HG02610 (cell line): ENCODE measurements around the gene HEATR9.
"Not testable (repeated sequence)": the region's sequence is repeated elsewhere in the genome, so short reads cannot be mapped to it uniquely, and the experiment has no call there.

Experiments used
- ATAC-seq: cut with Tn5 transposase; IDR thresholded peaks from one replicate; pipeline ENCODE4 v1.9.1; 2021; ENCODE audit warnings: mild to moderate bottlenecking, moderate library complexity; ENCODE audit not compliant: unreplicated experiment

HEATR9 gene

DNA sequence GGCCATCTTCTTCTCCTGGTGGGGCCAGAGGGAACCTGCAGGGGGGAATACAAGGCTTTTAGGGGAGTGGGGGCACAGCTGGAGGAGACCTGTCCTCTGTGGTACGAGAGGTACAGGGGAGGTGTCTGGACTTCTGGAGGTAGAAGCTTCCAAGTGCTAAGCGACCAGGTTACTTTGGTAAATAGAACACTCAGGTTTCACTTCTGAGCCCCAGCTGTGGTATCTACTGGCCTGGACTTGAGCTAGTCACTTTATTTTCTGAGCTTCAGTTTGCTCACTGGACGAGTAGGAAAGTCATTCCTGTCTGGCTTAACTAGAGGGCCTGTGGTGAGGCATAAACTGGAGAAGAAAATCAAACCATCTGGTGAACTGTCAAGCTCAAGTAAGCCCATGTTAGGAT lies at the start of gene HEATR9:
TSS of gene HEATR9 (minus strand) at position 155 of the 400 bp plus-strand sequence. CDS start at position 6, 149 bp downstream.
- no peak for ATAC-seq

DNA sequence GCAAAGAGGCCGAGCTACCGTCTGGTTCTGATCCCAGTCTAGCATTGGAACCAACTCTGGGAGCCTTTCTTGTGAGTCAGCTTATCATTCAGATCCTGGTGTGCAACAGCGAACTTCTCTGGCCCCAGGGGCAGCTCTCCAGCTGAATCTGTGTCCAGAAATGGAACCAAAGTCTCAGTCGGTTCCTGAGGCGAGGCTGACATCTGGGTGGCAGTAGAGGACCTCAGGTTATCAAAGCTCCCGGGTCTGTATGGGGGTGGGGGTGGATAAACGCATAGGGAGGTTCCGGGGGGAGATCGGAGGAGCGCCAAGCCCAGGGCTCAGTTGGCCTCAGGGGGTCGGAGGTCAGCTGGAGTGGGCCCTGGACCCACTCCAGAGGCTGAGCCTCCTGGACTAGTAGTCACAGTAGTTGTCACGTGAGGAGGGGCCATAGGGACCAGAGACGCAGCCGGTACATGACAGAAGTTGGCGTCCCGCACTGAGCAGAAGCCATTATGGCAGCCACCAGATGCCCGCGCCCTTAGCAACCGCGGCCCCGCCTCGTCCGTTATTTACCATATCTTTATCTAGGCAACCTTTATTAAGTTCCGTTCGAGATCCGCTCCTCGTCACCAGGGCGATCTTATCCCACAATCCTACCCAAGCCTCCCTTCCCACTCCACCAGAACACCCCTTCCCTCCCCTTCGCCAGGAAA lies 49.0 kb upstream of the HEATR9 start:
- no peak for ATAC-seq

DNA sequence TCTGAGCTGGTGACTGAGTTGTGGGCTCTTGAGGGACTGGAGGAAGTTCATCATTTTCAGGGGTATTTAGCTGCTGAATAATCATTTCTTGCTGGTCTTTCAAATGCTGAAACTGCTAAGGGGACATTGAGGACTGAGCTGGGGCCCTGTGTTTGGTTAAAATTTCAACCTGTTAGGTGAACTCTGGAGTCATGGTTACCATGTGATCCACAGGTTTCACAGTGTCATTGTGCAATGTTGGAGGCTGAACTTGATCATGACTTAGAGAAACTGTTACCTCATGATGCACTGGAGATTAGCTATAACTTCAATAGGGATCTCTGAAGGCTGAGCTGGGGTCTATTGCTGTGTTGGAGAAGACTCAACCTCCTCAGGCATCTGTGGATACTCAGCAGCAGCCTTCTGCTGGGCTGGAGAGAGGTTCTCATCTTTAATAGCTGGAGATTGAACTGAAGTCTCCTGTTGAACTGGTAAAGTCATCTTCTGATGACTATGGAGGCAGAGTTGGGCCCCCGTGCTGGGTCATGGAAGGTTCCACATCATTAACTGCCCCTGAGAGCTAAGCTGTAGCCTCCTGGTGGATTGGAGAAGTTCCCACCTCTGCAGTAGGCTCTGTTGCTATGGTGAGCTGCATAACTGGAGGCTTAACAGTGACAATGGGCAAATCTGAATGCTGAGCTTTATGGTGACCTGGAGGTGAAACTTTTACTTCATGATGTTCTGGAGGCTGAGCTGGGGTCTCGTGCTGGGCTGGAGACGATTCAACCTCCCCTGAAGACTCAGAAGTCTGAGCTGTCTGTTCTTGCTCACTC lies 46.7 kb upstream of the HEATR9 start:
- no peak for ATAC-seq

DNA sequence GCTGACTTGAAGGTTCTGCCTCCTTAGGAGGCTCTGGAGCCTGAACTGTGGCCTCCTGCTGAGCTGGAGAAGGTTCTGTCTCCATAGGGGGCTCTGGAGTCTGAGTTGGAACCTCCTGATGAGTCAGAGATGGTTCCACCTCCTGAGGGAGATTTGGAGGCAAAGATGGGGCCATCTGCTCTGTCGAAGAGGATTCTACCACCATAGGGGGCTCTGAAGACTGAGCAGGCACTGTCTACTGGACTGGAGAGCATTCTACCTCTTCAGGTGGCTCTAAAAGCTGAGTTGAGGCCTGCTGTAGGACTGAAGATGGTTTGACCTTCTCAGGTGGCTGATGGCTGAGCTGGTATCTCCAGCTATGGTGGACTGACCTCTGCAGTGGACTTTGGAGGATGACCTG lies 45.7 kb upstream of the HEATR9 start:
- no peak for ATAC-seq

DNA sequence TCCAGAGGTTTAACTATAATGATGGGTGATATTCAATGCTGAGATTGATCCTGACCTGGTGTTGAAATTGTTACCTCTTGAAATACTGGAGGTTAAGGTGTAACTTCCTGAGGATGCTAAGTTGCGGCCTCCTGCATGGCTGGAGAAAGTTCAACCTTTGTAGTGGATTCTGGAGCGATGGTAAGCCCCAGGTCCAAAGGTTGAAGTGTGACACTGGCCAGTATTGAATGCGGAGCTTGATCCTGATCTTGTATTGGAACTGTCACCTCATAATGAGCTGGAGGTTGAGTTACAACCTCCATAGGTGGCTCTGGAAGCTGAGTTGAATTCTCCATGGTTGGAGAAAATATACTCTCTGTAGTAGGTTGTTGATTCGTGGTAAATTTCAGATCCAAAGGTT lies 44.9 kb upstream of the HEATR9 start:
- no peak for ATAC-seq

DNA sequence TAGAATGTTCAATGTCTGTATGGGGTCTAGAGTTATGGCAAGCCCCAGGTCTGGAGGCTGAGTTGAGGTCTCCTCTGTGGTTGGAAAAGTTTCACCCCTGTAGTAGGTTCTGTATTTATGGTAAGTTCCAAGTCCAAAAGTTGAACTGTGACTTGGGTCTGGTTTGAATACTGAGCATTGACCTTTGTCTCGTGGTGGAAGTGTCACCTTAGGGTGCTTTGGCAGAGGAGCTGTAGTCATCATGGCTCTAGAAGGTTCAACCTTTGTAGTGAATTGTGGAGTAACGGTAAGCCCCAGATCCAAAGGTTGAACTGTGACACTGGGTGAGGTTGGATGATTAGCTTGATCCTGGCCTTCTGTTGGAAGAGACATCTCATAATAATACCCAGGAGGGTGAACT lies 44.3 kb upstream of the HEATR9 start:
- no peak for ATAC-seq

- no peak for ATAC-seq
These were observed 43.7 kb upstream of the HEATR9 start for GRCh38 chr17:35912339-35912912.

DNA sequence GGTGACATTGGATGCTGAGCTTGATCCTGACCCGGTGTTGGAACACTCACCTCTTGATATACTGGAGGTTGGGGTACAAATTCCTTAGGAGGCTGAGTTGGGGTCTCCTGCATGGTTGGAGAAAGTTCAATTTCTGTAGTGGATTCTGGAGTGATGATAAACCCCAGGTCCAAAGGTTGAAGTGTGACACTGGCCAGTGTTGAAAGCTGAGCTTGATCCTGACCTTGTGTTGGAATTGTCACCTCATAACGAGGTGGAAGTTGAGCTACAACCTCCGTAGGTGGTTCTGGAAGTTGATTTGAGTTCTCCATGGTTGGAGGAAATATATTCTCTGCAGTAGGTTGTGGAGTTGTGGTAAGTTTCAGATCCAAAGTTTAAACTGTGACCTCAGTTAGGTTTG lies 40.7 kb upstream of the HEATR9 start:
- ATAC-seq: no peak

- no peak for ATAC-seq
These were observed 39.0 kb upstream of the HEATR9 start for GRCh38 chr17:35907691-35908090.

DNA sequence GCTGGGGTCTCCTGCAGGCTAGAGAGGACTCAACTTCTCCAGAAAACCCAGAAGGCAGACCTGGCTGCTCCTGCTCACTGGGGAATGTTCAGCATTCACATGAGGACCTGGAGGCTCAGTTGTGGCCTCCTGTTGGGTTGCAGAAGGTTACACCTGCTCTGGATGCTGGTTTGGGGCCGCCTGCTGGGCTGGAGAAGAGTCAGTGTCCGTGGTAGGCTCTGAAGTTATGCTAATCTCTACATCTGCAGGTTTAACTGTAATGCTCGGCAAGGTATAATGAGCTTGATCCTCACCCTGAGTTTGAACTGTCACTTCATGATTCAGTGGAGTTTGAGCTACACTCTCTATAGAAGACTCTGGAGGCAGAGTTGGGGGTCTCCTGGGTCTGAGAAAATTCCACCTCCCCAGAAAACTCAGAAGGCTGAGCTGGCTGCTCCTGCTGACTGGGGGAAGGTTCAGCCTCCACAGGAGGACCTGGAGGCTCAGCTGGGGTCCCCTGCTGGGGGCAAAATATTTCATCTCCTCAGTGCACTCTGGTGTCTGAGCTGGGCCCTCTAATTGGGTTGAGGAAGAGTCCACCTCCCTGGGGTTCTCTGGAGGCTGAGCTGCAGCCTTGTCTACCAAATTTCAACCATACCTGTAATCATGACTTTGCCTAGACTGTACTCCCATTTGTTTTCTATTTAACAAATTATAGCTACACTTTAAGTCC lies 38.4 kb upstream of the HEATR9 start:
- no peak for ATAC-seq

DNA sequence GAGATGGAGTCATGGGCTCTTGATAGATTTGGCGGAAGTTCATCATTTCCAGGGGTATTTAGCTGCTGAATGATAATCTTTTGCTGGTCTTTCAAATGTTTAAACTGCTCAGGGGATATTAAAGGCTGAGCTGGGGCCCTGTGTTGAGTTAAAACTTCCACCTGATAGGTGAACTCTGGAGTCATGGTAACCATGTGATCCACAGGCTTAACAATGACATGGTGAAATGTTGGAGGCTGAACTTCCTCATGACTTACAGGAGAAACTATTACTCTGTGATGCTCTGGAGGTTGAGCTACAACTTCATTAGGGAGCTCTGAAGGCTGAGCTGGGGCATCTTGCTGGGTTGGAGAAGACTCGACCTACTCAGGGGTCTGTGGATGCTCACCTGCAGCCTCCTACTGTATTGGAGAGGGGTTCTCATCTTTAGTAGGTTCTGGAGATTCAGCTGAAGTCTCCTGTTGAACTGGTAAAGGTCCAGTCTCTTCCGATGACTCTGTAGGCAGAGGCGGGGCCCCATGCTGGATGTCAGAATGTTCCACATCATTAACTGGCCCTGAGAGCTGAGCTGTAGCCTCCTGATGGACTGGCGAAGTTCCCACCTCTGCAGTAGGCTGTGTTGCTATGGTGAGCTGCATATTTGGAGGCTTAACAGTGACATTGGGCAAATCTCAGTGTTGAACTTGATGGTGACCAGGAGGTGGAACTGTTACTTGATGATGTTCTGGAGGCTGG lies 37.7 kb upstream of the HEATR9 start:
- ATAC-seq: no peak

GRCh38 chr17:35903451-35903850 lies 34.8 kb upstream of the HEATR9 start:
- ATAC-seq: no peak

DNA sequence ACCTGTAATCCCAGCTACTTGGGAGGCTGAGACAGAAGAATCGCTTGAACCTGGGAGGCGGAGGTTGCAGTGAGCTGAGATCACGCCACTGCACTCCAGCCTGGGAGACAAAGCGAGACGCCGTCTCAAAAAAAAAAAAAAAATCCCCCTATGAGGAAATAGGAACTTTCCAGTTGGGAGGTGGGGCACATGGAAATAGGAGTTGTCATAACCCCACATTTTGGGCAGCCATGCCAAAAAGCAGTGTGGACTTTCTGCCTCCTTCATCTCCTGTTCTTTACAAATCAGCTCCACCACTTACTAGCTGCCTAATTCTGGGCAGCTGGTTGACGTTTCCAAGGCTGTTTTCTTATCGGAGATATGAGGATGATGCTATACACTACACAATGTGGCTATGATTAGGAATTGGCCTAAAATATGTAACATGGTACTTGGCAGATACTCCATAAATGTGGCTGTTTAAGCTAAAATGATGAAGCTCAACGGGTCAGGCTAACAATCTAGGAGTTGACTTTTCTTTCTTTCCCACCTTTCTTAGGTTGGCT lies 33.0 kb upstream of the HEATR9 start:
- no peak for ATAC-seq

- ATAC-seq: no peak
These were observed 32.2 kb upstream of the HEATR9 start for GRCh38 chr17:35900708-35901480.

DNA sequence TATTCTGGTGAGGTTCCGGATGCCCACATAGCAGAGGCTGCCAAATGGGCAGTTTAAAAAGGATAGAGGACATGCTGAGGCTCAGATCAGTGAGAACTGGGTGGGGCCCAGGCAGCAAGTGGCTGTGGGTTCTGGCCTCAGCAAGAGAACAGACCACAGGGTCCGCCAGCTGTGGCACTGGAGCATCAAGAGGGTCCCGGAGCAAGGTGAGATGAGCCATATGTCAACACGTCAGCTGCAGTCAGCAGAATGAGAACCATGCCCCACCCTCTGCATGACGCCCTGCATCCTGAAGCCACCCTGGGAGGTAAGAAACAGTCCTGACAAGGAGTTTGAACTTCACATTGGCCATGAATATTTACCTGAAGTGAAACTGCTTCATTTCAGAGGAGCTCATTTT lies 31.6 kb upstream of the HEATR9 start:
- no peak for ATAC-seq

- ATAC-seq: no peak
These were observed 29.8 kb upstream of the HEATR9 start for GRCh38 chr17:35898283-35899070.

- not testable (repeated sequence) for ATAC-seq
These were observed 29.1 kb upstream of the HEATR9 start for GRCh38 chr17:35897772-35898171.

GRCh38 chr17:35895636-35896587 lies 27.2 kb upstream of the HEATR9 start:
- peak; percentile 59 for ATAC-seq
